ENCODE results near the gene CAMTA1.
"Not testable (repeated sequence)": the region's sequence is repeated elsewhere in the genome, so short reads cannot be mapped to it uniquely, and the experiment has no call there.

The CAMTA1 gene

DNA sequence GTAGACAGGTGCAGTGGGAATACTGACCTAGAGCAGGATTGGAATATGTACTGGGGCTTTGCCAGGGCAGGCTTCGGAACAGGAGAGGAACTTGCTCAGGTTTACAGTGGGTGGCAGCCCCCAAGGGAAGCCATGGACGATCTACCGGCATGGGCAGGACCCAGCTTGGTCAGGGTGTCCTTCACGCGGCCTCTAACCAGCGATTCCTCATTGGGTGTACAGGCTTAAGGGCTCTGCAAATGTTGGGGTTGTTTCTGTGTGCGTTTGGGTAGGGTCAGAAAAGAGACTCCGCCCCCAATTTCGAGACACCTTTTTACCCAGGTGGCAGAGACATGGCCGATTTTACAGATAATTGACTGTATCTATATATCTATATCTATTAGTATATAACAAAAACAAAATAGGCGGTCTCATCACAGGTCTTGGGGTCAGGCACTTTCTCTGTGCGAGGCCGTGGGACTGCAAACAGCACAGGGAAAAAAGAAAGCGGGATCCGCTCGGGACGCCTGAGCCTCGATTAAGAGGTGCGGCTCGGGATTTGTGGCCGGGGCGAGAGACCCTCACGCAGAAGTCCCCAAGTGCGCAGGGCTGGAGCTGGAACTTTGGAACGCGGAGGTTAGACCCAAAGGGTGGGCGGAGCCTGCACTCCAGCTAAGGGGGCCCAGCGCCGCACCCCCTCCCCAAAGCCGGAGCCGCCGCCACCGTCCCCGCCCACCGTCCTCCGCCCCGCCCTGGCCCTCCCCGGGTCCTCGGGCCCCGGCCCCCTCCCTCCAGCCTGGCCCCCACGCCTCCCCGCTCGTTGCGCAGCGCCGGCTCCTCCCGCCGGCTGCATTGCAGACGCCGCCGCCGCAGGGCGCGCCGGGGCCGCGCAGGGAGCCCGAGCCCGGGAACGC, 918.3 kb downstream of the CAMTA1 start:
- no peak for DNase-seq (ENCODE audit: low spot score)

- peak; percentile 87 for DNase-seq (ENCODE audit: low spot score)
These were observed 919.2 kb downstream of the CAMTA1 start for GRCh38 chr1:7704214-7705047.

DNA sequence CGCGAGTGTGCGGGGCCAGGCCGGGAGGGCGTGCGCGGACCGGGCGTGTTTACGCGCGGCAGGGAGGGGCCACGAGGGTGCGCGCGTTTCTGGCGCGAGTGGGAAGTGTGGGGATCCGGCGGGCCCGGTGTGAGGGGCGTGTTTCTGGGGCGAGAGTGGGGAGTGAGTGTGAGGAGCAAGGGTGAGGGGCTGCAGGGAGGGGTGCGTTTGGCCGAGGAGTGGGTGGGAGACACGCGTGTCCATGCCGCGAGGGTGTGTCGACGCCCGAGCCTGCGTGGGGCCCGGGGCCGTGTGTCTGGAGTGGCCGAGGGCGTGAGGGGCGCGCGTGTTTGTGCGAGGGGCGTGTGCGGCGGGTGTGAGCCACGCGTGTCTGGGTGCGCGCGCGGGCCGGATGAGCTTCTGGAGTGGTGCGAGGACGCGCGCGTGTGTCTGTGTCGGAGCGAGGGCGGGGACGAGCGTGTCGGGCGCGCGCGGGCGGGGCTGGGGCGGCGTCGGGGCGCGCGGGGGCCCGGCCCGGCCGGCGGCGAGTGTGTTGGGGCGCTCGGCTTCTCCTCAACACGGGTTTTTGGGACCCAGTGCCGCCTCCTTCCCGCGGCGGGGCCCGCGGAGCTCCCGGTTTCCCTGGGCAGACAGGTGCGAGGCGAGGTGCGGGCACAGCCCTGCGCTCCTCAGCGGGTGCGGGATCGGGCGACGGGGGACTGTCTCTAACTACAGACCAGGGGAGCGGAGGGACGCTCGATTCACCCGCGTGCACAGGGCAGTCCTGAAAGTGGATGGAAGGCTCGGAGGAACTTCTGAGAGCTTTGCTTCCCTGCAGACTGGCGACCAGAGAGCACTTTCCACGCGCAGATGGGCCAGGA, 920.0 kb downstream of the CAMTA1 start:
- no peak for DNase-seq (ENCODE audit: low spot score)

- no peak for DNase-seq (ENCODE audit: low spot score)
These were observed 920.6 kb downstream of the CAMTA1 start for GRCh38 chr1:7705908-7706216.

DNA sequence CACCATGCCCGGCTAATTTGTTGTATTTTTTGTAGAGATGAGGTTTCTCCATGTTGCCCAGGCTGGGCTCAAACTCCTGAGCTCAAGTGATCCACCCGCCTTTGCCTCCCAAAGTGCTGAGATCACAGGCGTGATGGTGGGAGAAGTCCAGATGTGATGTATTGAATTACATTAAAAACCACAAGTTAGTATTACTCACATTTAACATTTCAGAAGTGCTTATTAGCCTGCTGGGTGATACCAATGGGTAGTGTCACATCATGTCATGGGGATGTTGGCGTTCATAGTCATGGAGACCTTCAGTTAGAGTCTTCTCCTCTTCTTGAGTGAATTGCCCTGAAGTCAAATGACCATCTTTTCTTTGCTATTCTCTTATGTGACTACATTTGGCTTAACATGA, 922.3 kb downstream of the CAMTA1 start:
- no peak for DNase-seq (ENCODE audit: low spot score)

GRCh38 chr1:7708065-7708464, 922.8 kb downstream of the CAMTA1 start:
- not testable (repeated sequence) for DNase-seq (ENCODE audit: low spot score)

DNA sequence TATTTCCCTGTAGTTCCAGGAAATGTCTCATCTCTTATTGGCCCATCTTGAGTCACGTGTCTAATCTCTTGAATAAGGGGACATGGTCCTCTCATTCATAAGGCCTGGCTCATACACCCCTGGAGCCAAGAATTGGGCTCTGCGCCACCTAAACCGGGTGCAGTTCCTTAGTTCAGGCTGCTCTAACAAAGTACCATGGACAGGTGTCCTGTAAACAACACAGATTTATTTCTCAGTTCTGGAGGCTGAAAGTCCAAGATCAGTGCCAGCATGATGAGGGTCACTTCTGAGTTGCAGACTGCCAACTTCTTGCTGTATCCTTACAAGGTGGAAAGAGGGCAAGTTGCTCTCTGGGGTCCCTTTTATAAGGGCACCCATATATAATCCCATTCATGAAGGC, 925.6 kb downstream of the CAMTA1 start:
- no peak for DNase-seq (ENCODE audit: low spot score)

DNA sequence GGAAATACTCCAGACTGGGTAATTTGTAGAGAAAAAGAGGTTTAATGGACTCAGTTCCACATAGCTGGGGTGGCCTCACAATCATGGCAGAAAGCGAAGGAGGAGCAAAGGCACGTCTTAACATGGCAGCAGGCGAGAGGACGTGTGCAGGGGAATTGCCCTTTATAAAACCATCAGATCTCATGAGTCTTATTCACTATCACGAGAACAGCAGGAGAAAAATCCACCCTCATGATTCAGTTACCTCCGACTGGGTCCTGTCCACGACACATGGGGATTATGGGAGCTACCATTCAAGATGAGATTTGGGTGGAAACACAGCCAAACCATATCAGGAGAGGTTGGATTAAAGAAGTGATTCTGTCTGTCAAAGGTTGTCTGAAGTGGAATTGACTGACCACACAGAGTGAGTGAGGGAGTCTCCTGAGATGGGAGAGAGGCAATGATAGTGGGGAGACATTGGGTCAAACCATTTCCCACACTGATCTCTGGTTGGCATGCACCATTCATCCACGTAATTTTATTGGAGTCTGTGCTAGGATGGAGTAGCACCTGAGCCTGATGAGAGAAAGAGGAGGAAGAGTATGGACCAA, 927.6 kb downstream of the CAMTA1 start:
- no peak for DNase-seq (ENCODE audit: low spot score)

GRCh38 chr1:7716506-7716905, 931.3 kb downstream of the CAMTA1 start:
- DNase-seq (ENCODE audit: low spot score): no peak

GRCh38 chr1:7717748-7718368, 932.6 kb downstream of the CAMTA1 start:
- no peak for DNase-seq (ENCODE audit: low spot score)

DNA sequence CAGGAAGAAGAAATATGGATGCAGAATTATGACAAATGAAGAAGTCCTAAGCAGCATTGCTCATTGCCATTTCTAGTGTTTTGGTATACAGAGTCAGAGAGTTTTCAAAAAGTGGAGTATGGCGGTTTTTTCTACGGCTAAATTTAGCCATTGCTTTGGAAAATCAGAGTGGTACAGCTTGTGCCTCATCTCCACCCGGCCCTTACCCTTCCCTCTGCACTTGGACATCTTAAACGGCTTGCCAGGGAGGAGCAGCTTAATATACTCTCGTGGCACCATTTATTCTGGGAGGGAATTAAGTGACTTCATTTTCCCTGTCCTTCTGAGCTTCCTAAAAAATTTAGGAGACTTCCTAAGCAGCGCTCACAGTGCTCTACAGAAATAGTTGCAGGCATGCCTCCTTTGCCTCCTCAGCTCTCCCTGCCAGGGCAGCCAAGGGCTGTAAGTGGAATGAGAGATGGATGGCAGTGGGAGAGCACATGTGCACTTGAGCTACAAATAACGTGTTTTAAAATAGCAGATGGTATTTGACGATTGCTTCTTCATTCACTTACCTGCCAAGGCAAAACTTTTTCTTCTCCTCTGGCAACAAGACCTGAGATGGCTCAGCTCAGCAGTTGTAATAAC, 934.3 kb downstream of the CAMTA1 start:
- DNase-seq (ENCODE audit: low spot score): no peak

GRCh38 chr1:7721940-7722669, 936.9 kb downstream of the CAMTA1 start:
- no peak for DNase-seq (ENCODE audit: low spot score)

DNA sequence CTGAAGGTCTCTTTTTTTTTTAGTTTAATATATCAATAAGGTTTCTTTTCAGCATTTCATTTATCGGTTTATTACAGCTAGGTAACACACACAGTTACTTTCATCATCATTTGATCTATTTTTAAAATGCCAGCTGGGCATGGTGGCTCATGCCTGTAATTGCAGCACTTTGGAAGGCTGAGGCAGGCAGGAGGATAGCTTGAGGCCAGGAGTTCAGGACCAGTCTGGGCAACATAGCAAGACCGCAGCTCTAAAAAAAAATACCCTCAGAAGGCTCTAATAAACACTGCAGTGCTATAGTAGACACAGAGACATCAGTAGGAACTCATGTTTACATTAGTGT, 937.4 kb downstream of the CAMTA1 start:
- DNase-seq (ENCODE audit: low spot score): no peak

DNA sequence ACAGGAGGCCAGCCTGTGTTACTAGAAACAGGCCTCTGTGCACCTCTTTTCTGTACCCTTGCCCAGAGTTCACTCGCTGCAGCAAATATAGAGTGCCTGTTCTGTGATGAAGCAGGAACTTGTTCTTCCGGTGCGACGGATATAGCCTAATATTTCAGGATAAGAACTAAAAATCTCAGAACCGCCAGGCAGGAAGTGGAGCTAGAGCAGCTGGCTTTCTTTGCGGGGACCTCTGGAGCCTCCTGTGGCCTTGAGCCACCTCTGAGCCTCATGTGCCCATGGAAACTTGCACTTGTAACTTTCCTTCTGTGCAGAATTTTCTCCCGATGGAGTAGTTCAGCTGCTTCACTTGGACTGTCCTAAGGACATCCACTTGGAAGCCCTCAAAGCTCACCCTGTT, 941.4 kb downstream of the CAMTA1 start:
- DNase-seq (ENCODE audit: low spot score): no peak

DNA sequence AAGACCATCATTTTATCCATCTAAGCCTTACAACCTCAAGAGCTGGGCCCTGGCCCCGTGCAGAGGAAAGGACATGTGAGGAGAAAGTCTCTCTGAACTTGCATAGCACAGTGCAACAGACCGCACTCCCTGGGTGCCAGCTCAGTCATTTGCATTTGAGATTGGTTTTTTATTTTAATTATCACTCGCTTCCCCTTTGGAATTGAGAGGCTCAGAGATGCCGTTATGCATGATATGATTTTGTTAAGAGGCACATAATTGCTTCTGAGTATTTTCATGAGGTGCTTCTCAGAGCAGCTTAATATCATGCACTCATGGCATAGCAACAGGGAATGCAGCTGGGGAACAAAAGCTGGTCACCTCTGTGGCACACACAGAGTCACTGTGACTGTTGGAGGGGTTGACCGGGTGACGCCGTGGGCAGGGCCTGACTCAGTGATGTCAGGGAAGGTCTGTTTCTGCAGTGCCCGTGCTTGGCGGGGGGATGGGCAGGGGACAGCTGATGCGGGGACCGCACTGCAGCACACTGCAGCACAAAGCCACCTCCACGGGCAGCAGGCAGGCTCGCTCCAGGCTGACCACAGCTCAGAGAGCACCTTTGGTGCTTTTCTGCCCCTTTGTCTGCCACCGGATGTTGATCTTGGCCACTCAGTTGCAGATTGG, 942.7 kb downstream of the CAMTA1 start:
- peak; percentile 49 for DNase-seq (ENCODE audit: low spot score)

DNA sequence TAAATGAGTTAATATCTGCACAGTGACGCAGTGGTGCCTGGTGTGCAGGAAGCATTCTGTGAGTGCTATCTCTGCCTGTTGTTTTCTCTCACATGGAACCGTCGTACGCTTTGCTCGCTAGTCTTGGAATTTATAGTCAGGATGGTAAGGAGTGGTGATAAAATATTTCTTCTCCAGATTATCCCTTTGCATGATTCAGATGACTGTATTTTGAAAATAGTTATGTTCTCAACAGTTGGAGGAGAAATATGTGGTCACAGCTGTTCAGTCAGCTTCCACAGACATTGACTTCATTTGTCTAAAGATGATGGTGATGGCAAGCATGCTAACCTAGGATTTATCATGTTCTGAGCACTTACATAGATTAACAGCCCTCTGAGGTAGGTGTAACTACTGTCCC, 944.5 kb downstream of the CAMTA1 start:
- DNase-seq (ENCODE audit: low spot score): no peak

DNA sequence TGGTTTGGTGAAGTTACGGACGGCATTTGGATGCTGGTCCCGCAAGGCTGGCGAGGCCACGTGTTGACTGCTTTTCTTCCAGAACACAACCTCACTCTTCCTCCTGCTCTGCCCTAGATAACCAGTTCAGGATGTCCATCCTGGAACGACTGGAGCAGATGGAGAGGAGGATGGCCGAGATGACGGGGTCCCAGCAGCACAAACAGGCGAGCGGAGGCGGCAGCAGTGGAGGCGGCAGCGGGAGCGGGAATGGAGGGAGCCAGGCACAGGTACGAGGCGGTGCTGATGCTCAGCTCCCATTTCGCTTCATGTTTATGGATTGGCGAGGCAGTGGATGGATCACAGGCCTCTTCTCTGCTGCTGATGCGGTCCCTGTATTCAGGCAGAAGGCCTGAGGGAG, 947.1 kb downstream of the CAMTA1 start:
- no peak for DNase-seq (ENCODE audit: low spot score)

GRCh38 chr1:7733276-7733675, 948.0 kb downstream of the CAMTA1 start:
- no peak for DNase-seq (ENCODE audit: low spot score)

DNA sequence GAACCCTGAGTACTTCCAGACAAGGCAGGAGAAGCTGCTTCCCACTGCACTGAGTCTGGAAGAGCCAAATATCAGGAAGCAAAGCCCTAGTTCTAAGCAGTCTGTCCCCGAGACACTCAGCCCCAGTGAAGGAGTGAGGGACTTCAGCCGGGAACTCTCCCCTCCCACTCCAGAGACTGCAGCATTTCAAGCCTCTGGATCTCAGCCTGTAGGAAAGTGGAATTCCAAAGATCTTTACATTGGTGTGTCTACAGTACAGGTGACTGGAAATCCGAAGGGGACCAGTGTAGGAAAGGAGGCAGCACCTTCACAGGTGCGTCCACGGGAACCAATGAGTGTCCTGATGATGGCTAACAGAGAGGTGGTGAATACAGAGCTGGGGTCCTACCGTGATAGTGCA, 952.8 kb downstream of the CAMTA1 start:
- DNase-seq (ENCODE audit: low spot score): no peak

GRCh38 chr1:7743346-7743745, 958.1 kb downstream of the CAMTA1 start:
- no peak for DNase-seq (ENCODE audit: low spot score)

Measured in pons (tissue), 1 donor.